GM12878 (cell line): ENCODE results near the gene IQCH. TPM values are rescaled to one million over a fixed set of nuclear protein-coding genes. Genes with fewer than 3 reads are reported as not detected.

ENCODE experiments used
- ATAC-seq: fragments of 200-7000 bp; cut with Tn5 transposase; 3 replicates; pipeline ENCODE4 v1.9.1; 2020; ENCODE audit warnings: mild to moderate bottlenecking, moderate library complexity
- BruUV-seq: library from RNA; stranded (reverse); fragments of 400-500 nt; replicated peaks from 2 replicates; lab custom pipeline; 2021; lab: Mats Ljungman, UMichigan
- CTCF ChIA-PET: fragments of 300-600 bp; sonication (Branson Sonifier 250); formaldehyde crosslinking; extraction: SDS; loops from one replicate; lab custom pipeline; 2021; ENCODE audit warnings: inconsistent platforms; lab: Yijun Ruan, JAX
- POLR2A ChIA-PET: fragments of 350-600 bp; formaldehyde crosslinking; extraction: SDS; loops from one replicate; lab custom pipeline; 2021; ENCODE audit warnings: inconsistent platforms; lab: Charles Lee
- RAD21 ChIA-PET: fragments of 300-600 bp; sonication (Branson Sonifier 250); formaldehyde crosslinking; loops from one replicate; lab custom pipeline; 2023; ENCODE audit warnings: antibody characterized with exemption; ENCODE audit not compliant: unreplicated experiment; lab: Charles Lee
- SMC1A ChIA-PET: fragments of 300-600 bp; sonication (Branson Sonifier 250); formaldehyde crosslinking; loops from one replicate; lab custom pipeline; 2023; ENCODE audit not compliant: unreplicated experiment, uncharacterized antibody; lab: Charles Lee
- DNase-seq: peaks from one replicate; pipeline ENCODE4 v3.0.0-alpha.2; 2011; ENCODE audit warnings: low read depth, low spot score
- FAIRE-seq: peaks from 3 replicates; lab custom pipeline; 2011; peaks lifted over from hg19 to GRCh38; lab: Jason Lieb, UNC
- H2AFZ ChIP-seq: 2 replicates; pipeline ENCODE4 v1.6.0; 2011; ENCODE audit warnings: low read depth, low read length, control low read depth; ENCODE audit not compliant: control insufficient read depth
- H3K27ac ChIP-seq: 2 replicates; pipeline ENCODE4 v1.5.1; 2011; ENCODE audit warnings: control low read depth; ENCODE audit not compliant: control insufficient read depth, insufficient read depth
- H3K27me3 ChIP-seq, 2 experiments: replicated peaks in 1 of 2; 2 replicates each; pipeline versions ENCODE4 v1.6.0 to v1.6.1; 2011; ENCODE audit warnings: low read length in 1 of 2; ENCODE audit not compliant: control insufficient read depth in 2 of 2, insufficient read depth in 2 of 2
- H3K36me3 ChIP-seq, 2 experiments: 2 replicates each; pipeline ENCODE4 v1.5.1; 2011; ENCODE audit warnings: low read length in 1 of 2; ENCODE audit not compliant: control insufficient read depth in 2 of 2, insufficient read depth in 2 of 2
- H3K4me1 ChIP-seq: 2 replicates; pipeline ENCODE4 v1.6.1; 2011; ENCODE audit warnings: mild to moderate bottlenecking, low read length, moderate library complexity, mixed read lengths; ENCODE audit not compliant: control insufficient read depth, insufficient read depth
- H3K4me2 ChIP-seq: 2 replicates; pipeline ENCODE4 v1.6.0; 2011; ENCODE audit warnings: control low read depth; ENCODE audit not compliant: control insufficient read depth, insufficient read depth
- H3K4me3 ChIP-seq: fragments of 200-600 bp; sonication (generic); 2 replicates; pipeline ENCODE4 v1.5.1; 2016
- H3K79me2 ChIP-seq: 2 replicates; pipeline ENCODE4 v1.6.0; 2011; ENCODE audit warnings: low read length; ENCODE audit not compliant: control insufficient read depth, insufficient read depth
- H3K9ac ChIP-seq: 2 replicates; pipeline ENCODE4 v1.8.0; 2011; ENCODE audit warnings: low read length, control low read depth, mixed read lengths; ENCODE audit not compliant: control insufficient read depth, insufficient read depth
- H3K9me3 ChIP-seq: replicated peaks from 3 replicates; pipeline ENCODE4 v1.5.1; 2011; ENCODE audit warnings: mild to moderate bottlenecking, low read length; ENCODE audit not compliant: control insufficient read depth, insufficient read depth
- H4K20me1 ChIP-seq: 2 replicates; pipeline ENCODE4 v1.6.0; 2011; ENCODE audit not compliant: control insufficient read depth, insufficient read depth
- BMI1 ChIP-seq: fragments of 450-650 bp; IDR thresholded peaks from 2 replicates; pipeline ENCODE4 v1.6.1; 2016; ENCODE audit warnings: mild to moderate bottlenecking, moderate library complexity, borderline replicate concordance
- BRCA1 ChIP-seq: IDR thresholded peaks from 2 replicates; pipeline ENCODE4 v1.6.1; 2011; ENCODE audit warnings: low read depth, low read length, improper control_type of control experiment
- CUX1 ChIP-seq: IDR thresholded peaks from 2 replicates; pipeline ENCODE4 v1.6.1; 2012; ENCODE audit warnings: improper control_type of control experiment, low read depth, low read length; ENCODE audit not compliant: insufficient replicate concordance
- EP300 ChIP-seq, 2 experiments: fragments of 150-350 bp in 1 of 2; IDR thresholded peaks; 2 replicates each; pipeline ENCODE4 v1.6.1; 2011 to 2012; ENCODE audit warnings: low read depth in 2 of 2, low read length in 2 of 2, borderline replicate concordance in 1 of 2, improper control_type of control experiment in 1 of 2, inconsistent platforms in 1 of 2; ENCODE audit not compliant: control insufficient read depth in 1 of 2
- IKZF2 ChIP-seq, 2 experiments: fragments of 450-650 bp; IDR thresholded peaks; 2 replicates each; pipeline ENCODE4 v1.6.1; 2017; ENCODE audit warnings: mild to moderate bottlenecking in 2 of 2, moderate library complexity in 2 of 2
- MEF2A ChIP-seq: IDR thresholded peaks from 2 replicates; pipeline ENCODE4 v1.6.1; 2011; ENCODE audit warnings: low read depth, mild to moderate bottlenecking, low read length, moderate library complexity; ENCODE audit not compliant: insufficient read depth
- NFYB ChIP-seq: IDR thresholded peaks from 2 replicates; pipeline ENCODE4 v1.6.1; 2011; ENCODE audit warnings: low read depth, mild to moderate bottlenecking, low read length, improper control_type of control experiment, moderate library complexity; ENCODE audit not compliant: insufficient read depth
- NR2C1 ChIP-seq: fragments of 450-650 bp; IDR thresholded peaks from 2 replicates; pipeline ENCODE4 v1.6.1; 2017; ENCODE audit warnings: antibody characterized with exemption, mild to moderate bottlenecking, moderate library complexity
- NR2F1 ChIP-seq: fragments of 450-650 bp; conservative IDR thresholded peaks from 2 replicates; pipeline ENCODE4 v1.6.1; 2017; ENCODE audit warnings: mild to moderate bottlenecking
- TARDBP ChIP-seq: IDR thresholded peaks from 2 replicates; pipeline ENCODE4 v1.6.1; 2016; ENCODE audit warnings: borderline replicate concordance
- ZBTB11 ChIP-seq: fragments of 450-650 bp; formaldehyde crosslinking; IDR thresholded peaks from 2 replicates; pipeline ENCODE4 v1.5.0; 2022; ENCODE audit warnings: mild to moderate bottlenecking, missing genetic modification characterization
- ZNF217 ChIP-seq: fragments of 450-650 bp; IDR thresholded peaks from 2 replicates; pipeline ENCODE4 v1.6.1; 2017; ENCODE audit warnings: antibody characterized with exemption, mild to moderate bottlenecking
- ZNF384 ChIP-seq: IDR thresholded peaks from 2 replicates; pipeline ENCODE4 v1.6.1; 2012; ENCODE audit warnings: low read depth, mild to moderate bottlenecking, low read length, improper control_type of control experiment, borderline replicate concordance
- ZZZ3 ChIP-seq: IDR thresholded peaks from 2 replicates; pipeline ENCODE4 v1.6.1; 2011; ENCODE audit warnings: low read depth; ENCODE audit not compliant: control insufficient read depth, insufficient read length
- WGBS: methylation state at CpG from one replicate; pipeline ENCODE4 v1.1.6; 2016; ENCODE audit warnings: low lambda C conversion rate; ENCODE audit not compliant: insufficient replicate concordance, insufficient coverage; ENCODE audit errors: missing lambda C conversion rate; 5-methylcytosine and 5-hydroxymethylcytosine counted together
- in situ Hi-C: fragments of 300-500 bp; cut with MboI; formaldehyde crosslinking; loops from 9 replicates; pipeline ENCODE4 v1.14.3; 2018; ENCODE audit warnings: mixed read lengths
- intact Hi-C: fragments of 100-400 bp; cut with micrococcal nuclease; formaldehyde crosslinking; loops from one replicate; pipeline ENCODE4 v1.14.2; 2022; ENCODE audit not compliant: unreplicated experiment
- polyA plus RNA-seq, 11 experiments: library from polyadenylated mRNA; depleted of rRNA in 4 of 11; unstranded in 6 of 11; stranded (reverse) in 5 of 11; fragments of >200 nt; fragmentation: Nextera tagmentation in 4 of 11; fragmentation: Illumina TruSeq in 1 of 11; extraction: Ambion mirVana in 4 of 11; extraction: Trizol in 1 of 11; gene quantifications; 1 replicate in 1 of 11; 2 replicates in 10 of 11; pipeline versions ENCODE4 v1.2.1 to v1.2.3, GENCODE V29; 2011 to 2016; ENCODE audit warnings: inconsistent platforms in 2 of 11, missing spikeins in 2 of 11, low read depth in 1 of 11
- total RNA-seq, 4 experiments: library from RNA; depleted of rRNA in 3 of 4; stranded (reverse); fragments of >200 nt in 3 of 4; fragmentation: Illumina TruSeq in 1 of 4; extraction: Trizol in 1 of 4; gene quantifications; 2 replicates each; pipeline versions ENCODE4 v1.2.1 to v1.2.3, GENCODE V29; 2013 to 2021

Gene IQCH
- total and polyA plus RNA-seq, 10 of the 15 experiments (the other 5 are each of a cell fraction or from before 2014, with no cell fraction given), result 0.29 to 1.3 (median 0.99) TPM

- RAD21 ChIA-PET, result interaction anchor here (0.9 to 2.8 kb wide), 10 partner anchors 15 to 295 kb away, joined by 3 to 21 read pairs (median 6); no protein-coding TSS in a partner anchor
- H3K9me3 ChIP-seq, result no peaks in the 10 kb centered on the region
- H3K4me1 ChIP-seq, result peaks cover 30% of the 10 kb centered on the region
- DNase-seq (peak; percentile 80), ATAC-seq (peak; percentile 90), FAIRE-seq (peak; percentile 64)
- in situ Hi-C loops (no loop called here), intact Hi-C loops (loop anchor here (2.0 to 5.0 kb wide), 4 partner anchors 62 to 174 kb away; partner anchors contain the start of gene SMAD3)
- H3K4me2 ChIP-seq, result peak overlapping the region; percentile 69
- no peak overlapping the region for H2AFZ ChIP-seq
- no peaks in the 10 kb centered on the region for H4K20me1 ChIP-seq
- CTCF ChIA-PET, result interaction anchor here (0.8 to 4.3 kb wide), 20 partner anchors 8 to 295 kb away, joined by 3 to 69 read pairs (median 4); no protein-coding TSS in a partner anchor
- H3K79me2 ChIP-seq, result peaks cover 31% of the 10 kb centered on the region
- POLR2A ChIA-PET, result no interaction called here
- H3K36me3 ChIP-seq, result peaks cover 0 to 4% of the 10 kb centered on the region in 2 experiments; a peak in 1 of 4 replicates
- no TSS peak for BruUV-seq
- H3K4me3 ChIP-seq, result peak overlapping the region; percentile 65
- no peaks in the 10 kb centered on the region for H3K27me3 ChIP-seq
- SMC1A ChIA-PET, result interaction anchor here (0.8 to 2.8 kb wide), 25 partner anchors 9 to 295 kb away, joined by 3 to 28 read pairs (median 5); partner anchors contain the start of genes AAGAB and IQCH
- 3% methylated on average over 4 of the region's 4 CpGs for WGBS
- H3K9ac ChIP-seq, result peak overlapping the region; percentile 17; the same call in 1 of the 2 replicates
- peak overlapping the region; percentile 67 for H3K27ac ChIP-seq
- no peak for TF ChIP-seq NR2C1
- no peak for TF ChIP-seq ZNF217
- TF ChIP-seq ZBTB11, result no peak
- TF ChIP-seq NFYB, result 0 out of 2 replicates have a peak, but pooled peaks have one; percentile 5
- TF ChIP-seq ZZZ3, result no peak
- TF ChIP-seq NR2F1, result peak; percentile 73; the same call in 1 of the 2 replicates
- TF ChIP-seq MEF2A, result peak; percentile 73
- TF ChIP-seq ZNF384, result no peak
- TF ChIP-seq CUX1, result peak; percentile 31
- no peak for TF ChIP-seq BMI1
- peak; percentile 68 to 81 for TF ChIP-seq IKZF2 (IDR thresholded peaks at IDR 0.05)
- TF ChIP-seq BRCA1, result no peak
- TF ChIP-seq TARDBP, result no peak
- peak; percentile 11 to 57; a peak in 1 of 4 replicates for TF ChIP-seq EP300 (IDR thresholded peaks at IDR 0.05; ENCODE audit: borderline replicate concordance in 1 of 2, control insufficient read depth in 1 of 2, low read depth in 2 of 2, low read length in 2 of 2)
Observed at GRCh38 chr15:67241132-67241855, 13.3 kb upstream of the IQCH start.
